ENCODE measurements around the gene GREB1. TPM values are rescaled to one million over a fixed set of nuclear protein-coding genes. Genes with fewer than 3 reads are reported as not detected.

Gene GREB1
- total and polyA plus RNA-seq, 3 experiments from 2014 or later, result 0.16 to 0.94 (median 0.55) TPM

GRCh38 chr2:11685906-11686470 lies 152.1 kb downstream of the GREB1 start:
- no peaks in the 10 kb centered on the region for H3K9me3 Mint-ChIP-seq
- H3K36me3 ChIP-seq (ENCODE audit: insufficient read depth, low read length), result no peaks in the 10 kb centered on the region
- H3K36me3 Mint-ChIP-seq, result no peaks in the 10 kb centered on the region
- CTCF ChIA-PET, result interaction anchor here (0.8 to 2.7 kb wide), 2 partner anchors 94 to 126 kb away, joined by 3 to 15 read pairs; no protein-coding TSS in a partner anchor
- no peak overlapping the region for H3K27ac Mint-ChIP-seq
- H3K4me3 Mint-ChIP-seq, result no peak overlapping the region
- POLR2A ChIA-PET, result no interaction called here
- no peaks in the 10 kb centered on the region for H3K9me3 ChIP-seq (ENCODE audit: low read length)
- H3K27me3 Mint-ChIP-seq, result peaks cover 14 to 25% of the 10 kb centered on the region in 2 donors
- no peak overlapping the region for H3K4me3 ChIP-seq (ENCODE audit: low read length)
- DNase-seq, result no peak
- peaks cover 7% of the 10 kb centered on the region for H3K4me1 ChIP-seq (ENCODE audit: insufficient read depth, low read length)
- H3K27me3 ChIP-seq (ENCODE audit: insufficient read depth, low read length, poor library complexity, severe bottlenecking), result no peaks in the 10 kb centered on the region
- H3K4me1 Mint-ChIP-seq, result peaks cover 10 to 16% (median 15%) of the 10 kb centered on the region in 3 donors
- no peak overlapping the region for H3K27ac ChIP-seq (ENCODE audit: low read depth, low read length)

GRCh38 chr2:11687736-11688135 lies 153.9 kb downstream of the GREB1 start:
- H3K36me3 Mint-ChIP-seq, result no peaks in the 10 kb centered on the region
- Histone ChIP-seq H3K9me3 (ENCODE audit: low read length) (no peaks in the 10 kb centered on the region), H3K4me3 (ENCODE audit: low read length) (no peak overlapping the region), H3K27me3 (ENCODE audit: insufficient read depth, low read length, poor library complexity, severe bottlenecking) (no peaks in the 10 kb centered on the region), H3K27ac (ENCODE audit: low read depth, low read length) (no peak overlapping the region), H3K4me1 (ENCODE audit: insufficient read depth, low read length) (peaks cover 7% of the 10 kb centered on the region), H3K36me3 (ENCODE audit: insufficient read depth, low read length) (no peaks in the 10 kb centered on the region)
- H3K9me3 Mint-ChIP-seq, result no peaks in the 10 kb centered on the region
- peaks cover 12 to 25% of the 10 kb centered on the region in 2 donors for H3K27me3 Mint-ChIP-seq
- H3K4me1 Mint-ChIP-seq, result peaks cover 9 to 11% (median 10%) of the 10 kb centered on the region in 3 donors
- DNase-seq, result no peak
- ChIA-PET POLR2A (no interaction called here), CTCF (interaction anchor here (0.8 to 2.7 kb wide), 13 partner anchors 11 to 102 kb away, joined by 3 to 15 read pairs (median 4); no protein-coding TSS in a partner anchor)
- H3K4me3 Mint-ChIP-seq, result no peak overlapping the region
- no peak overlapping the region for H3K27ac Mint-ChIP-seq

- Histone ChIP-seq H3K4me1 (ENCODE audit: insufficient read depth, low read length) (peaks cover 7% of the 10 kb centered on the region), H3K36me3 (ENCODE audit: insufficient read depth, low read length) (no peaks in the 10 kb centered on the region), H3K4me3 (ENCODE audit: low read length) (no peak overlapping the region), H3K27ac (ENCODE audit: low read depth, low read length) (no peak overlapping the region), H3K9me3 (ENCODE audit: low read length) (no peaks in the 10 kb centered on the region), H3K27me3 (ENCODE audit: insufficient read depth, low read length, poor library complexity, severe bottlenecking) (no peaks in the 10 kb centered on the region)
- ChIA-PET POLR2A (no interaction called here), CTCF (interaction anchor here (0.8 to 2.7 kb wide), 16 partner anchors 10 to 101 kb away, joined by 3 to 15 read pairs (median 4); no protein-coding TSS in a partner anchor)
- Mint-ChIP-seq H3K4me1 (peaks cover 11 to 15% (median 14%) of the 10 kb centered on the region in 3 donors), H3K27me3 (peaks cover 7 to 25% of the 10 kb centered on the region in 2 donors), H3K36me3 (no peaks in the 10 kb centered on the region), H3K4me3 (peak overlapping the region in 6 of 7 donors; percentile 19 to 64 (median 46)), H3K9me3 (no peaks in the 10 kb centered on the region), H3K27ac (no peak overlapping the region)
- peak; percentile 68 to 79 (median 71) for DNase-seq
Observed at GRCh38 chr2:11688222-11689069, 154.6 kb downstream of the GREB1 start.

- ChIA-PET CTCF (interaction anchor here (5.0 kb wide), 1 partner anchor 91 kb away, joined by 99 read pairs; no protein-coding TSS in a partner anchor), POLR2A (no interaction called here)
- no peaks in the 10 kb centered on the region for H3K9me3 ChIP-seq (ENCODE audit: low read length)
- no peak overlapping the region for H3K4me3 ChIP-seq (ENCODE audit: low read length)
- Mint-ChIP-seq H3K9me3 (no peaks in the 10 kb centered on the region), H3K4me1 (peaks cover 11 to 15% (median 14%) of the 10 kb centered on the region in 3 donors), H3K27me3 (peaks cover 1 to 16% of the 10 kb centered on the region in 2 donors), H3K4me3 (no peak overlapping the region), H3K36me3 (no peaks in the 10 kb centered on the region), H3K27ac (peak overlapping the region in 1 of 8 donors; percentile 18)
- no peak overlapping the region for H3K27ac ChIP-seq (ENCODE audit: low read depth, low read length)
- no peaks in the 10 kb centered on the region for H3K27me3 ChIP-seq (ENCODE audit: insufficient read depth, low read length, poor library complexity, severe bottlenecking)
- no peak for DNase-seq
- peaks cover 7% of the 10 kb centered on the region for H3K4me1 ChIP-seq (ENCODE audit: insufficient read depth, low read length)
- H3K36me3 ChIP-seq (ENCODE audit: insufficient read depth, low read length), result no peaks in the 10 kb centered on the region
Observed at GRCh38 chr2:11691076-11691660, 157.3 kb downstream of the GREB1 start.

Other genes with a start within 250 kb of the GREB1 start
- gene ROCK2, start 189.4 kb upstream of the GREB1 start, total RNA-seq, result 10 to 100 TPM; 19.5 to 22.9 TPM
- gene ROCK2, start 189.4 kb upstream of the GREB1 start, polyA plus RNA-seq, result 15.5 TPM
- 10 to 100 TPM; 13.9 to 14.7 TPM for gene E2F6, start 67.9 kb upstream of the GREB1 start, total RNA-seq
- 4.5 TPM for gene E2F6, start 67.9 kb upstream of the GREB1 start, polyA plus RNA-seq
- not detected for gene NTSR2, start 136.2 kb downstream of the GREB1 start, total RNA-seq
- gene NTSR2, start 136.2 kb downstream of the GREB1 start, polyA plus RNA-seq, result not detected
- 10 to 100 TPM; 34.8 to 37.1 TPM for gene LPIN1, start 212.6 kb downstream of the GREB1 start, total RNA-seq
- gene LPIN1, start 212.6 kb downstream of the GREB1 start, polyA plus RNA-seq, result 25.7 TPM